GM10266 (cell line): Measurements from ENCODE around the gene CHST13.

Experiments used
- DNase-seq: peaks from one replicate; pipeline ENCODE4 v3.0.0; 2012; ENCODE audit errors: extremely low spot score
- CTCF ChIP-seq: IDR thresholded peaks from 2 replicates; pipeline ENCODE4 v1.5.1; 2012; ENCODE audit warnings: mild to moderate bottlenecking, low read depth; ENCODE audit not compliant: control insufficient read depth, insufficient read depth; ENCODE audit errors: missing control alignments

The CHST13 gene

GRCh38 chr3:126538316-126538715 is 14.4 kb downstream of the CHST13 start:
- TF ChIP-seq CTCF, result no peak
- no peak for DNase-seq

DNA sequence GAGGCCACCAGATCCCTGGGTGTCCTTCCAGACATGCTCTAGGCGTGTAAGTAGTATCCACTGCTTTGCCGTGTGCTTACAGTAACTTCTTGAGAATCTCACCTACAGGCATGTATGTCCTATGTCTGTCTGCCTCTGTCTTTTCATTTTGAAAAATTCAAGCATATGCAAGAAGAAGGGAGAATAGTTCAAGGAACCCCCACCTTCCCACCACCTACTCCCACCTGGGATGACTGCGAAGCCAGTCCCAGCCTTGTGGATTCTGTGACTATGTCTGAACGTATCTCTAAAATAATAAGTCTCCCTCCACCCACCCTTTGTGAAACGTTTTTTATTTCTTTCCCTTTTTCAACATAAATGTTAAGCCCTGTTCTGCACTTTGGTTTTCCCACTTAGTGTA is 15.0 kb downstream of the CHST13 start:
- DNase-seq, result no peak
- no peak for TF ChIP-seq CTCF

DNA sequence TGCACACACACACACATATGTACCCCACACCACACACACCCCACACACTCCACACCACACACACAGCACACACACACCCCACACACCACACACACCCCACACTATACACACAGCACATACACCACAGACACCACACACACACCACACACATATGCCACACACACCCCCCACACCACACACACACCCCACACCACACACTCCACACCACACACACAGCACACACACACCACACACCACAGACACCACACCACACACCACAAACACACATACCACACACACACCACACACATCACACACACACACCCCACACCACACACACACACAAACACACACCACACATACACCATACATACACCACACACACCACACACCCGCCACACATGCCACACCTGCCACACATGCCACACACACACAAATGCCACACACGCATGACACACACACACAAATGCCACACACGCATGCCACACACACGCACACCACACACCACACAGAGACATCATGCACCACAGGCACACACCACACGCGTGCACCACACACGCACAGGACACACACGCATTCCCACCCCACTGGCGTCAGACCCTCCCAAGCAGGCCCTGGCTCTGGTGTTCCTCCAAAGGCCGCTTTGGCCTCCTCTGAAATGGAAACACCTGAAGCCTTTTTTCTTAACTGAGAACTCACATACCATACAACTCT is 15.7 kb downstream of the CHST13 start:
- DNase-seq, result no peak

GRCh38 chr3:126540342-126540849 is 16.4 kb downstream of the CHST13 start:
- no peak for TF ChIP-seq CTCF
- no peak for DNase-seq

More for the DNA sequence above, 15.7 kb downstream of the CHST13 start:
- TF ChIP-seq CTCF, result no peak

- no peak for TF ChIP-seq CTCF
- DNase-seq, result no peak
Measured at GRCh38 chr3:126540951-126541627, 17.1 kb downstream of the CHST13 start.

- DNase-seq, result no peak
- no peak for TF ChIP-seq CTCF
Measured at GRCh38 chr3:126541628-126542339, 17.8 kb downstream of the CHST13 start.
